Loucy (cell line): ENCODE measurements around the gene GPR135.

ENCODE experiments used
- EZH2phosphoT487 ChIP-seq: fragments of 200-600 bp; IDR thresholded peaks from 2 replicates; pipeline ENCODE4 v1.6.1; 2018; ENCODE audit warnings: antibody characterized with exemption, mild to moderate bottlenecking, moderate library complexity, borderline replicate concordance
- TF ChIP-seq, protein P1 (sequence below): fragments of 200-600 bp; sonication (generic); conservative IDR thresholded peaks from 2 replicates; pipeline ENCODE4 v1.5.1; 2014; ENCODE audit warnings: mild to moderate bottlenecking, antibody characterized with exemption, low read length

DNA sequence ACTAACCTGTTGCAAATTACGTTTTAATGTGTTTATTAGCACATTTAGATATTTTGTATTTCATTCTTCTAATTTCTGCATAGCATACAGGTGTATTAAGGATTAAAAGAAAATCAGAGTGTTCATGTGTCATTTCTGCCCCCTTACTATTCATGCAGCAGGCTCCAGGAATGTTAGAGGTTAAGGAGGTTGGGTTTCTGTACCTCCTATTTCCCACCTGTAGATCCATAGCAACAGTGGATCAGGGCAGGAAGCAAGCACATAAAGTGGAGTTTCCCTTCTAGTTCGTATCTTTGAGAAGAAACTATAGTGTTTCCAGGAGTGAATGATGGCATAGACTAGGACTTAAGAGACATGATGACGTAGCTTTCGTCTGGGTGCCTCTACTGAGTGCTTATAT lies 38.1 kb upstream of the GPR135 start:
- TF ChIP-seq, protein P1, sequence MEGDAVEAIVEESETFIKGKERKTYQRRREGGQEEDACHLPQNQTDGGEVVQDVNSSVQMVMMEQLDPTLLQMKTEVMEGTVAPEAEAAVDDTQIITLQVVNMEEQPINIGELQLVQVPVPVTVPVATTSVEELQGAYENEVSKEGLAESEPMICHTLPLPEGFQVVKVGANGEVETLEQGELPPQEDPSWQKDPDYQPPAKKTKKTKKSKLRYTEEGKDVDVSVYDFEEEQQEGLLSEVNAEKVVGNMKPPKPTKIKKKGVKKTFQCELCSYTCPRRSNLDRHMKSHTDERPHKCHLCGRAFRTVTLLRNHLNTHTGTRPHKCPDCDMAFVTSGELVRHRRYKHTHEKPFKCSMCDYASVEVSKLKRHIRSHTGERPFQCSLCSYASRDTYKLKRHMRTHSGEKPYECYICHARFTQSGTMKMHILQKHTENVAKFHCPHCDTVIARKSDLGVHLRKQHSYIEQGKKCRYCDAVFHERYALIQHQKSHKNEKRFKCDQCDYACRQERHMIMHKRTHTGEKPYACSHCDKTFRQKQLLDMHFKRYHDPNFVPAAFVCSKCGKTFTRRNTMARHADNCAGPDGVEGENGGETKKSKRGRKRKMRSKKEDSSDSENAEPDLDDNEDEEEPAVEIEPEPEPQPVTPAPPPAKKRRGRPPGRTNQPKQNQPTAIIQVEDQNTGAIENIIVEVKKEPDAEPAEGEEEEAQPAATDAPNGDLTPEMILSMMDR, result no peak
- no peak for TF ChIP-seq EZH2phosphoT487
